ENCODE measurements around the gene APLN.
A peak's percentile ranks its signal among the peaks of the same experiment; 100 is the strongest.

Gene APLN

GRCh38 chrX:129689796-129690195 lies 35.0 kb upstream of the APLN start:
- ChIA-PET POLR2A (no interaction called here), CTCF (interaction anchor here (1.4 kb wide), 2 partner anchors 11 to 37 kb away, joined by 3 read pairs; no protein-coding TSS in a partner anchor)
- TF ChIP-seq CTCF (IDR thresholded peaks at IDR 0.05; ENCODE audit: insufficient read depth, low read length, missing control alignments): no peak
- no peak for DNase-seq (ENCODE audit: low read depth, low spot score)
- H3K4me3 ChIP-seq (ENCODE audit: low read depth, low read length): no peak overlapping the region

GRCh38 chrX:129688097-129688496 lies 33.3 kb upstream of the APLN start:
- no peak for DNase-seq (ENCODE audit: low read depth, low spot score)
- ChIA-PET POLR2A (no interaction called here), CTCF (interaction anchor here (1.0 kb wide), 1 partner anchor 51 kb away, joined by 3 read pairs; no protein-coding TSS in a partner anchor)
- TF ChIP-seq CTCF (IDR thresholded peaks at IDR 0.05; ENCODE audit: insufficient read depth, low read length, missing control alignments): no peak
- no peak overlapping the region for H3K4me3 ChIP-seq (ENCODE audit: low read depth, low read length)

- ChIA-PET POLR2A (no interaction called here), CTCF (interaction anchor here (1.4 kb wide), 1 partner anchor 40 kb away, joined by 3 read pairs; no protein-coding TSS in a partner anchor)
- H3K4me3 ChIP-seq (ENCODE audit: low read depth, low read length): no peak overlapping the region
- no peak for DNase-seq (ENCODE audit: low read depth, low spot score)
- TF ChIP-seq CTCF (IDR thresholded peaks at IDR 0.05; ENCODE audit: insufficient read depth, low read length, missing control alignments): no peak
Observed at GRCh38 chrX:129686422-129686948, 31.7 kb upstream of the APLN start.

GRCh38 chrX:129682979-129683378 lies 28.2 kb upstream of the APLN start:
- no peak for DNase-seq (ENCODE audit: low read depth, low spot score)
- ChIA-PET POLR2A (no interaction called here), CTCF (interaction anchor here (0.6 kb wide), 1 partner anchor 43 kb away, joined by 3 read pairs; no protein-coding TSS in a partner anchor)
- no peak overlapping the region for H3K4me3 ChIP-seq (ENCODE audit: low read depth, low read length)
- TF ChIP-seq CTCF (IDR thresholded peaks at IDR 0.05; ENCODE audit: insufficient read depth, low read length, missing control alignments): no peak

- ChIA-PET CTCF (no interaction called here), POLR2A (no interaction called here)
- H3K4me3 ChIP-seq (ENCODE audit: low read depth, low read length): no peak overlapping the region
- DNase-seq (ENCODE audit: low read depth, low spot score): no peak
- no peak for TF ChIP-seq CTCF (IDR thresholded peaks at IDR 0.05; ENCODE audit: insufficient read depth, low read length, missing control alignments)
Observed at GRCh38 chrX:129679901-129680300, 25.1 kb upstream of the APLN start.

GRCh38 chrX:129678614-129679195 lies 23.9 kb upstream of the APLN start:
- ChIA-PET CTCF (interaction anchor here (1.0 to 1.9 kb wide), 4 partner anchors 10 to 42 kb away, joined by 3 to 6 read pairs (median 4); no protein-coding TSS in a partner anchor), POLR2A (no interaction called here)
- TF ChIP-seq CTCF (IDR thresholded peaks at IDR 0.05; ENCODE audit: insufficient read depth, low read length, missing control alignments): no peak
- no peak for DNase-seq (ENCODE audit: low read depth, low spot score)
- peak overlapping the region; percentile 37 for H3K4me3 ChIP-seq (ENCODE audit: low read depth, low read length)
